HG03159 (cell line): ENCODE data around the gene H6PD.

ENCODE experiments used
- ATAC-seq: cut with Tn5 transposase; IDR thresholded peaks from one replicate; pipeline ENCODE4 v1.9.1; 2021; ENCODE audit warnings: mild to moderate bottlenecking, moderate library complexity; ENCODE audit not compliant: unreplicated experiment

The H6PD gene

GRCh38 chr1:9239622-9240401 lies 5.2 kb downstream of the H6PD start:
- ATAC-seq = peak; percentile 40

- ATAC-seq = no peak
Measured at GRCh38 chr1:9240914-9241820, 6.6 kb downstream of the H6PD start.

- no peak for ATAC-seq
Measured at GRCh38 chr1:9241891-9242290, 7.3 kb downstream of the H6PD start.

GRCh38 chr1:9242338-9242969 lies 7.9 kb downstream of the H6PD start:
- no peak for ATAC-seq

GRCh38 chr1:9243066-9243739 lies 8.6 kb downstream of the H6PD start:
- ATAC-seq = no peak

- no peak for ATAC-seq
Measured at GRCh38 chr1:9244501-9245229, 10.1 kb downstream of the H6PD start.

GRCh38 chr1:9245230-9245619 lies 10.7 kb downstream of the H6PD start:
- no peak for ATAC-seq

GRCh38 chr1:9245661-9246060 lies 11.1 kb downstream of the H6PD start:
- ATAC-seq = no peak

GRCh38 chr1:9246215-9246614 lies 11.6 kb downstream of the H6PD start:
- ATAC-seq = no peak

GRCh38 chr1:9246841-9247785 lies 12.5 kb downstream of the H6PD start:
- no peak for ATAC-seq

- ATAC-seq = no peak
Measured at GRCh38 chr1:9247894-9248293, 13.3 kb downstream of the H6PD start.

GRCh38 chr1:9248341-9249262 lies 14.0 kb downstream of the H6PD start:
- no peak for ATAC-seq

GRCh38 chr1:9249263-9249533 lies 14.6 kb downstream of the H6PD start:
- no peak for ATAC-seq

GRCh38 chr1:9249534-9250410 lies 15.2 kb downstream of the H6PD start:
- no peak for ATAC-seq

- no peak for ATAC-seq
Measured at GRCh38 chr1:9250411-9251381, 16.1 kb downstream of the H6PD start.

- ATAC-seq = no peak
Measured at GRCh38 chr1:9251501-9251900, 16.9 kb downstream of the H6PD start.
